ENCODE data around the gene ETFDH.

- TF ChIP-seq CTCF (IDR thresholded peaks at IDR 0.05; ENCODE audit: low read length) = no peak
- no peak for TF ChIP-seq EZH2phosphoT487 (IDR thresholded peaks at IDR 0.05; ENCODE audit: low read length)
Observed at GRCh38 chr4:158715802-158716201, 43.7 kb downstream of the ETFDH start.
